GM12873 (cell line): ENCODE data around the gene HMX1.

ENCODE experiments used
- CTCF ChIP-seq: IDR thresholded peaks from 2 replicates; pipeline ENCODE4 v1.5.1; 2012; ENCODE audit warnings: low read depth, mild to moderate bottlenecking, moderate library complexity, low read length, control low read depth; ENCODE audit not compliant: insufficient read depth; ENCODE audit errors: missing control alignments

HMX1 gene

DNA sequence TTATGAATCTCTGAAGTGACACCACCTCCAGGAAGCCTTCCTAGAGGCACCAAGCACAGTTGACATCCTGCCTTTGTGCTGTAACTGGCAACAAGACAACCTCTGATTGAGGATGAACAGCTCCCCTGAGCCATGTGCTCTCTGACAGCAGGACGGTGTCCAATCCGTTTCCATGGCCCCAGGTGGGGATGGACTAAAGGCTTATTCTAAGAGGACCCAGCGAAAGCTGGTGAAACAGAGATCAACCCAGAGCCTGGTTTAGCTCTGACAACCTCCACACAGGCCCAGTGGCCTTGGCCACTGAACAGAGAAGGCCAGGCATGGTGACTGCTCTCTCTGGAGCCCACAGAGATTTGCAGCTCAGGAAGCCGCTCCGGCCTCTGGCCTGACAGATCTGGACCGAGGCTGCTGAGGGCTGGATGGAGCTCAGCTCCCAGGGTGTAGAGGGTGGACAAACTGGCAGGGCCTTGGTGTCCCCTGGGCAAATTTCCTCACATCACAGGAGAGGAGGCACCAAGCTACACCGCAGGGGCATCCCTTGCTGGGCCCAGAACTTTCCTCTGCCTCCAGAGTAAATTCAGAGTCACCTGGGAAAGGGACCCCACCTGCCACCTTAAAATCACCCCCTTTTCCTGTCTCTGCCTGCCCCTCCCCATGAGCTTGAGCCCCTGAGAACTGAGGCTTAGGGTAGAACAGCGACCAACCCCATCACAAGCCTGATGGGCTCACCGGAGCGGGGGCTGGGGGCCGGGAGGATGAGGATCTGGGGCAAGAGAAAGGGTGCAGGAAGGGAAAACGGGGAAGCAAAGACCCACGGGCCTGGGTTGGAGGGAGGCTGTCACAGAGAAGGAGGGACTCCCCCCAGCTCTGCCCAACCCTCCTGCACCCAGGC is 40.2 kb downstream of the HMX1 start:
- no peak for TF ChIP-seq CTCF

GRCh38 chr4:8830611-8831200 is 40.9 kb downstream of the HMX1 start:
- no peak for TF ChIP-seq CTCF

DNA sequence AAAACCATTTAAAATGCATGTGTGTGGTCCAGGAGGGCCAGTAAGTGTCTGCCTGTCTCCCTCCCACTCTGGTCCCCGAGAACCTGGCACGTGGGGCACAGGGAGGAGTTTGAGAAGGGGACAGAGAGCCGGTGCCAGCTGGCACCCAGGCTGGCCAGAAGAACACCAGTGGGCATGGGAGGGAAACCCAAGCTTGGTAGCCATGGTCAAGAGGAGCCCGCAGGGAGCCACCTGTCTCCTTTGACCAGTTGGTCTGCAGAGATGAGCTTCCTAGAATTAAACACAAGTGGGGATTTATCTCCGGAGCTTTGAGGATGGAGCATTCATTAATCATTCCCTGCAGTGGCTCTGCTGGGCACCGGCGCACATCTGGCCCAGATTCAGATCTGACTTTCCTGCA is 41.6 kb downstream of the HMX1 start:
- TF ChIP-seq CTCF = no peak

DNA sequence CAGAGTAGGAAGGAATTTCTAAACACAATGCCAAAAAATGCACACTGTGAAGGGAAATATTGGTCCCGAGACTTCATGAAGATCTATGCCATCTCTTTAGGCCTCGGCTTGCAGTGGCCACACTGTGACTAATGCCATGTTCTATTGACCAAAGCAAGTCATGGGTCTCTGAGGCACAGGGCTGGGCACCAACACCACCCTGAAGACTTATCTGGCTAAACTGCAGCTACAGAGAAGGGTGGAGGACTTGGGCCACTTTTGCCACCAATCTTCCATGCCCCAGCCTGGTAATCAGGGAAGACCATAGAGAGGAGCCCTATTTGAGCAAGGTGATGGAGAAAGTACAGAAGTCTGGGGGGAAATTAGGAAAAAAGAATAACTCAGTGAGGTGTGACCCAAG is 42.1 kb downstream of the HMX1 start:
- TF ChIP-seq CTCF = no peak

DNA sequence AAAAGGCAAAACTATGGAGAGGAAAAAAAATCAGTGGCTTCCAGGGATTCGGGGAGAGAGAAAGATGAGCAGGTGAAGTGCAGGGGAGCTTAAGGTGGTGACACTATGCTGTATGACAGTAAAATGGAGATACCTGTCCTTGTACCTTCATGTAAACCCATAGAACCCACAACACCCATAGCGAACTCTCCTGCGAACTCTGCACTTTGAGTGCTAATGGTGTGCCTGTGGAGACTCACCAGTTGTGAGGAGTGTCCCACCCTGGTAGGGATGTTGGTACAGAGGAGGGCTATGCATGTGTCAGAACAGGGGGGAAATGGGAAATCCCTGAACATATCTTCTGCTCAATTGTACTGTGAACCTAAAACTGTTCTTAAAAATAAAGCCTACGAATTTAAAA is 42.8 kb downstream of the HMX1 start:
- no peak for TF ChIP-seq CTCF

DNA sequence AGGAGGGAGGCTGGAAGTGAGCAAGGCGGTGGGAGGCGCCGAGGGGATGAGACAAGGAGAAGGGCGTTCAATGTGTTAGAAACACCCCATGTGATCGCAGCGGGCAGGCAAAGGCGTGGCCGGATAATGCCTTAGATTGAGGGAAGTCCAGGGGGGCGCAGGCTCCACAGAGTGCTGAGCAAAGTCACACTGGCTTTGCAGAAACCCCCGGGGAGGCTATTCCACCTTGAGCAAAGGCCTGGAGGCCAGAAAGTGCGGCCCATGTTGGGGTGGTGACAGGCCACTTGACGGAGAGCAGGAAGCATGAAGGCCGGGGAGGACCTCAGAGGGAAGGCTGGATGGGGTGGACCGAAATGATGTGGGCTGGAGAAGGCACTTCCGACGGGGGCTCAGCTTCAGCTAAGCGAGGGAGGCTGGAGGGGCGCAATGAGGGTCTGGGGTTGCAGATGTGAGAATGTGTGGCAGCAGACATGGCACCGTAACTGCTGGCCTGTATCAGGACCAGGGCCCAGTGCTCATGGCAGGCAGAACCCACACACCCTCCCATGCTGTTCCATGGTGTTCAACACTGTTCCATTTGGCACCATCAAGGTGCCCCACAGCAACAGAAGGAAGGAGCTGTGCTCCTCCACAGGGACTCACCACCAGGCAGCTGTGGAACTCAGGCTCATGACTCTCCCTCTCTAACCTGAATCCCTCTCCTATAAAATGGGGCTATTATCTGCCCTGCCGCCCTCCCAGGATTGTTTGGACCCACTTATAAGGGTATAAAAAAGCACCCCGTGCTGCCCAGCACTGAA is 50.3 kb downstream of the HMX1 start:
- no peak for TF ChIP-seq CTCF

DNA sequence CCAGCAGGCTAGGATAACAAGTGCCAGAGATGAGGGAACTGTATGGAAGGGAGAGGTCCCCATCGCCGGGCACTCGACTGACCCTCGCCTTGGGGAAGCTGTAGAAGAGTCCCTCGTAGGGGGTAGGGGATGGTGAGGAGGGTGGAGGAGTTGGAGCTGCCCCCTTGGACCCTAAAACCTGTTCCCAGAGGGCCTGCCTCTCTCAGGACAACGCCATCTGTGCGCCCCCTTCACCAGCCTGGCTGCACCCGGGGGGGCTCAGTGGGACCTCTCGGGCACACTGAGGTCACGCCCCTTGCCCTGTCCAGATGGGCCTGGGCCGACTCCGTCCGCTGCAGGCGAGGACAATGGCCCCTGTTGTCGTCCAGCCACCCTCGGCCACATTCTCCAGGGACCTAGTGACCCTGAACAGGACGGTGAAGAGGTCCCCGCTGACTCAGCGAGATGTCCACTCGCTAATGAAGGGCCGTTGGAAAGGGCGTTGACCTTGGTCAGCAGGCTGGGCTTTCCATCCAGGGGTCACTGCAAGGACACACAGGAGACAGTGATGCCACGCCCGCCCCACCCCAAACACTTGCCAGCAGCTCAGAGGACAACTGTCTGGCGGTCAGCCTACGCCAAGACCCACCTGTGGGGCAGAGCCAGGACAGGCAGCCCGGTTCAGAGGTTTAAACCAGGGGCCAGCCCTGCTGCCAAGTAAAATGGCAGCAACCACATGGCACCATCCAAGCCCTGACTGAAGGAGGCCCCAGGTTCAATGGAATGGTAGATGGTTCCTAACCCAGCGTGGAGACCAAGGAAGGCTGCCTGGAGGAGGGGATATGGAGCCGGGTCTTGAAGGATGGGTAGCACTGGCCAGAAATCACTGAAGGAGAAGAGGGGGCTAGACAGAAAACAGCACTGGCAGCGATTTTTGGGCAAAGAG is 51.2 kb downstream of the HMX1 start:
- no peak for TF ChIP-seq CTCF
